ENCODE measurements around the gene SPIN3. TPM values are rescaled to one million over a fixed set of nuclear protein-coding genes. Genes with fewer than 3 reads are reported as not detected.

The SPIN3 gene
- total RNA-seq (2021) (14.4 to 16.3 TPM (median 15.1 TPM) in 3 replicates), Bru-seq, nascent RNA (percentile 94 among the genes with signal in this experiment)
- long read RNA-seq, experiment 1, full-length matches to known transcripts = 64 of 75 reads
- long read RNA-seq, experiment 1, partial matches to known transcripts = 7 of 75 reads
- long read RNA-seq, experiment 1, other reads (novel, unspliced or antisense) = 4 of 75 reads
- long read RNA-seq, experiment 2, full-length matches to known transcripts = 9 of 11 reads
- long read RNA-seq, experiment 2, partial matches to known transcripts = 0 of 11 reads
- long read RNA-seq, experiment 2, other reads (novel, unspliced or antisense) = 2 of 11 reads
- long read RNA-seq, experiment 3, full-length matches to known transcripts = 12 of 20 reads
- long read RNA-seq, experiment 3, partial matches to known transcripts = 0 of 20 reads
- long read RNA-seq, experiment 3, other reads (novel, unspliced or antisense) = 8 of 20 reads

DNA sequence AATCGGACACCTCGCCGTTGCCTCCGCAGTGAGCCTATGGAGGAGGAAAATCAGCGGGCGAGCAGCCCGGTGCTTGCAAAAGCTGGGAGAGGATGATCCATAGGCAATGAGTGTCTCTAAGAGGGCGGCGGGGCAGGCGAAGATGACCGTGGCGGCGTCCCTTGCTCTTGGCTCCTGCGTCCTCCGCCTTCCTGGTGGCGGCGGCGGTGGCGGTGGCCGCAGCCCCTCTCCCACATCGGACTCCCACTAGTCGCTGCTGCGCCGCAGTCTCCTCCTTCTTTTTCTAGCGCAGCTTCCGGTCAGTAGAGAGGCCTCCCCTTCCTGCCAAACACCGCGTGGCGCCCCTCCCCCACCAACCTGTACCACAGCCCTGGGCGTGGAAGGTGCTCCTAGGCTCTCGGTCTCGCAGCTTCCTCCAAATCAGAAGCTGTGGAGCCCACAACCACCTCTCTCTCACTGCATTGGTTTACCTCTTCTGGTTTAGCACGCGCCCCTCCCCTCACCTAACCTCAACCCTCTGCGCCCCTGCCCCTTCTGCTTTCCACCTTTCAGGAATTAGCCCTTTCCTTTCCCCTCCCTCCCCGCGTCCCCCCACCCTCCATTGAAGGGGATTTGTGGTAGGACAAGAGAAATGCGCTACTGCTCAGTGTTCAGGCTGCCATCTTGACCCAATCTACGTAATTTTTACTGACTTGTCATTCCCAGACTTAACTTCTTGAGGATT lies at the start of gene SPIN3:
Gene SPIN3 (minus strand): TSS at position 271 of the 724 bp plus-strand sequence. CDS start 594 bp downstream, outside the sequence.
- no peaks in the 10 kb centered on the region for H3K27me3 Mint-ChIP-seq (ENCODE audit: low read depth)
- H3K27ac Mint-ChIP-seq = peak within 1 kb of the TSS; percentile 96
- POLR2A ChIA-PET = interaction anchor here (0.6 to 1.6 kb wide), 2 partner anchors 16 to 126 kb away, joined by 3 to 11 read pairs; partner anchors contain the start of gene SPIN2B
- ATAC-seq (peak; percentile 97), DNase-seq (ENCODE audit: low spot score) (peak; percentile 82)
- H3K4me3 Mint-ChIP-seq = peak within 1 kb of the TSS; percentile 93
- H3K9me3 Mint-ChIP-seq = no peaks in the 10 kb centered on the region
- peaks cover 38% of the 10 kb centered on the region for H3K36me3 Mint-ChIP-seq
- CTCF ChIA-PET = interaction anchor here (1.1 to 1.6 kb wide), 2 partner anchors 17 to 126 kb away, joined by 3 to 4 read pairs; partner anchors contain the start of gene SPIN2B
- H3K4me1 Mint-ChIP-seq = peaks cover 22% of the 10 kb centered on the region
- TF ChIP-seq SP1 (CRISPR knock-in tag; conservative IDR thresholded peaks at IDR 0.05) (0 out of 2 replicates have a peak, but pooled peaks have one; percentile 10), ARID4B (CRISPR knock-in tag; IDR thresholded peaks at IDR 0.05; ENCODE audit: borderline replicate concordance) (peak; percentile 24; the same call in 1 of the 2 replicates), MYBL2 (CRISPR knock-in tag; IDR thresholded peaks at IDR 0.05) (0 out of 2 replicates have a peak, but pooled peaks have one; percentile 24), TCF7 (CRISPR knock-in tag; IDR thresholded peaks at IDR 0.05; ENCODE audit: low read depth) (no peak), ZNF423 (CRISPR knock-in tag; IDR thresholded peaks at IDR 0.05) (no peak), E2F5 (CRISPR knock-in tag; IDR thresholded peaks at IDR 0.05) (no peak), SMAD3 (CRISPR knock-in tag; IDR thresholded peaks at IDR 0.05; ENCODE audit: borderline replicate concordance) (no peak), ZNF232 (CRISPR knock-in tag; IDR thresholded peaks at IDR 0.05) (no peak), EMX1 (CRISPR knock-in tag; IDR thresholded peaks at IDR 0.05) (no peak), CBFB (CRISPR knock-in tag; IDR thresholded peaks at IDR 0.05; ENCODE audit: low read depth) (no peak)
- TF ChIP-seq, protein P1, sequence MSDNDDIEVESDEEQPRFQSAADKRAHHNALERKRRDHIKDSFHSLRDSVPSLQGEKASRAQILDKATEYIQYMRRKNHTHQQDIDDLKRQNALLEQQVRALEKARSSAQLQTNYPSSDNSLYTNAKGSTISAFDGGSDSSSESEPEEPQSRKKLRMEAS (CRISPR knock-in tag; IDR thresholded peaks at IDR 0.05) = peak; percentile 89
- TF ChIP-seq, protein P2, sequence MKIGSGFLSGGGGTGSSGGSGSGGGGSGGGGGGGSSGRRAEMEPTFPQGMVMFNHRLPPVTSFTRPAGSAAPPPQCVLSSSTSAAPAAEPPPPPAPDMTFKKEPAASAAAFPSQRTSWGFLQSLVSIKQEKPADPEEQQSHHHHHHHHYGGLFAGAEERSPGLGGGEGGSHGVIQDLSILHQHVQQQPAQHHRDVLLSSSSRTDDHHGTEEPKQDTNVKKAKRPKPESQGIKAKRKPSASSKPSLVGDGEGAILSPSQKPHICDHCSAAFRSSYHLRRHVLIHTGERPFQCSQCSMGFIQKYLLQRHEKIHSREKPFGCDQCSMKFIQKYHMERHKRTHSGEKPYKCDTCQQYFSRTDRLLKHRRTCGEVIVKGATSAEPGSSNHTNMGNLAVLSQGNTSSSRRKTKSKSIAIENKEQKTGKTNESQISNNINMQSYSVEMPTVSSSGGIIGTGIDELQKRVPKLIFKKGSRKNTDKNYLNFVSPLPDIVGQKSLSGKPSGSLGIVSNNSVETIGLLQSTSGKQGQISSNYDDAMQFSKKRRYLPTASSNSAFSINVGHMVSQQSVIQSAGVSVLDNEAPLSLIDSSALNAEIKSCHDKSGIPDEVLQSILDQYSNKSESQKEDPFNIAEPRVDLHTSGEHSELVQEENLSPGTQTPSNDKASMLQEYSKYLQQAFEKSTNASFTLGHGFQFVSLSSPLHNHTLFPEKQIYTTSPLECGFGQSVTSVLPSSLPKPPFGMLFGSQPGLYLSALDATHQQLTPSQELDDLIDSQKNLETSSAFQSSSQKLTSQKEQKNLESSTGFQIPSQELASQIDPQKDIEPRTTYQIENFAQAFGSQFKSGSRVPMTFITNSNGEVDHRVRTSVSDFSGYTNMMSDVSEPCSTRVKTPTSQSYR (CRISPR knock-in tag; IDR thresholded peaks at IDR 0.05) = peak; percentile 96
- TF ChIP-seq, protein P3, sequence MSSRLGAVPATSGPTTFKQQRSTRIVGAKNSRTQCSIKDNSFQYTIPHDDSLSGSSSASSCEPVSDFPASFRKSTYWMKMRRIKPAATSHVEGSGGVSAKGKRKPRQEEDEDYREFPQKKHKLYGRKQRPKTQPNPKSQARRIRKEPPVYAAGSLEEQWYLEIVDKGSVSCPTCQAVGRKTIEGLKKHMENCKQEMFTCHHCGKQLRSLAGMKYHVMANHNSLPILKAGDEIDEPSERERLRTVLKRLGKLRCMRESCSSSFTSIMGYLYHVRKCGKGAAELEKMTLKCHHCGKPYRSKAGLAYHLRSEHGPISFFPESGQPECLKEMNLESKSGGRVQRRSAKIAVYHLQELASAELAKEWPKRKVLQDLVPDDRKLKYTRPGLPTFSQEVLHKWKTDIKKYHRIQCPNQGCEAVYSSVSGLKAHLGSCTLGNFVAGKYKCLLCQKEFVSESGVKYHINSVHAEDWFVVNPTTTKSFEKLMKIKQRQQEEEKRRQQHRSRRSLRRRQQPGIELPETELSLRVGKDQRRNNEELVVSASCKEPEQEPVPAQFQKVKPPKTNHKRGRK (CRISPR knock-in tag; IDR thresholded peaks at IDR 0.05; ENCODE audit: borderline replicate concordance) = no peak
